ENCODE results near the gene EPHA10.
"Not testable (repeated sequence)": the region's sequence is repeated elsewhere in the genome, so short reads cannot be mapped to it uniquely, and the experiment has no call there.

EPHA10 gene

DNA sequence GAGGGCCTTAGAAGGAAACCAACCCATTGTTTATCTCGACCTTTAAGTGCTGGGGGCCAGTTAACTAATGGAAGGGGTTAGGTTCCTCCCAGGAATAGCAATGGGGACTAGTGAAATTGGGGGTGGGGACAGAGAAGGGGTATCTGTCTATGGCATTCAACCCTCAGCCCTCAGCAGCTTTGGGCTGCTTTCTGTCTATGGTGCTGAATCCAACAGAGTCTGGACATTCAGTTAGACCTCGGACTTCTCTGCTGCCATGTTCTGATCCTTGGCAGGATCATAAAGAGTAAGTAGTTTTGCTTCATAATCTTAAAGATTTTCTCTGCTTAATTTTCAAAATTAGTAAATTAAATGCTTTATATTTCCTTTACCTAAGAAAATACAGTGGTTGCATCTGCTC lies 2.6 kb upstream of the EPHA10 start:
- DNase-seq, result no peak

DNA sequence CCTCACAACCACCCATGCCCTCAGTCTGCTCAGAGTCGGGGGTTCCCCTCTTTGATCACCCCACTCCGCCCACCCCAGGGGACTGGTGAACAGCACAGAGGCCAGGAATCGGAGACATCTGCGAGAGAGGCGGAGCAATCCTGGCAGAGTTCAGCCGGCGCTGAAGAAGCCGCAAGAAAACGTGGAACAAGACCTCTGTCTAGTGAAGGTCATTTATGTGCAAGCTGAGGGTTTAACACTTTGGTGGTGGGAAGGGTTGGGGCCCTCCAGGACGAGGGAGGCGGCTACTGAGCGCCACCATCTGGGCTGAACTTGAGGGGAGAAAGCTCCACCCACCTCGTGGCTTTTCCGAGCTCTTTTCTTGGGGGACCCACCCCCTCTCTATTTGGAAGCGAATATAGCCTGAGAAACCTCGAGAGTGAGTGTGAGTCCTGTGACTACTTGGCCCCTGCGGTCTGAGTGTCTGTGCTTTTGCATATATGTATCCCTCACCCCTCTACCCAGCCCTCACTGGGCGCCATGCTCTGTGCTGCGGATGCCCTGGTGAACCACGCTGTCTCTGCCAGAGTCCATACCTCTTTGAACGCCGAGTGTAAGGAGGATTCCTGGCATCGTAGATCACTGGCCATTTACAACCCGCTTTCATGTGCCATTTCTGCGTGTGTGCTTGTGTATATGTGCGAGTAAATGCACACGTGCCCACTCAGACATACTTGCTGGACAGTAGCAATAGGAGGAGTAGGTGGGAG lies 1.2 kb upstream of the EPHA10 start:
- peak; percentile 20 for DNase-seq

DNA sequence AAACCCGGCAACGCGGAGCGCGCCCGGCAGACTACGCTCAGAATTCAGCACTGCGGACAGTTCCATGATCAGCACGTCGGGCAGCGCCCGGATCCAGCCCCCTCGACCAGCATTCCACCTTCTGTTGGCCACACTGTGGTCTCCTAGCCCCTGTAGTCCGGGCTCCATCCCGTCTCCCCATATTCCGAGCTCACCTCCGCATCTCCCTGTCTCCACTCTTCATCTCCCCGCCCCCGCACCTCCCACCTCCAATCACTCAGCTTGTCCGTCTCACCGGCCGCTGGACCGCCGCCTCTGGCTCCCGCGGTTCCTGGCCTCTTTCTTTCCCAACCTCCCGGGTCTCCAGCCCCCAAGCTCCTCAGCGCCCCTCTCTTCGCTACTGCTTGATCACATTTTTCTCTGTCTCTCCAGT lies 500 bp downstream of the EPHA10 start:
- peak; percentile 40 for DNase-seq

DNA sequence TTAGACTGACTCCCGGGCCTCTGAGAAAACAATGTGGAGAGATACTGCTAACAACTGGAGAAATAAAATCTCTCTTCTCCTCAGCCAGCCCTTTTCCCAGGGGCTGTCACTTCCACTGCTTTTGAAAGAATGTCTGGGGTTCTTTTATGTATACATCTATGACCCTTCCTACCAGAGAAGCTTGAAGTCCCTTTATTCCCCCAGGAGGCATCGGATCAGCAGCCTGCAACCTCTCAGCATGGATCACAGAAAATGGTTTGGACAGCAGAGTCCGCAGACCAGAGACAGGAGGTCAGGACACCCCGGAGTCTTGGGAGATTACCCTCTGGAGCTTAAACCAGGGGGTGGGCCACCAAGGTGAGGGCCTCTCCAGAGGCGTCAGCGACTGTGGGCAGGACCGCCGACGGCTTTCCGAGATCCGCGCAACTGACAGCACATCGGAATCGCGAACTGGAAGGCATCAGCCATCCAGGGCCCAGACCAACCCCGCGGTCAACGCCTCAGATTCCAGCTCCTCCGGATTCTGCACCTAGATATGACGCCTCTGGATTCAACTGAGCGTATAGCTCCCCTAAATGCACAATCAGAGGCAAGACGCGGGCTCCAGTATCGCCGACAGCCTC lies 1.0 kb downstream of the EPHA10 start:
- no peak for DNase-seq

DNA sequence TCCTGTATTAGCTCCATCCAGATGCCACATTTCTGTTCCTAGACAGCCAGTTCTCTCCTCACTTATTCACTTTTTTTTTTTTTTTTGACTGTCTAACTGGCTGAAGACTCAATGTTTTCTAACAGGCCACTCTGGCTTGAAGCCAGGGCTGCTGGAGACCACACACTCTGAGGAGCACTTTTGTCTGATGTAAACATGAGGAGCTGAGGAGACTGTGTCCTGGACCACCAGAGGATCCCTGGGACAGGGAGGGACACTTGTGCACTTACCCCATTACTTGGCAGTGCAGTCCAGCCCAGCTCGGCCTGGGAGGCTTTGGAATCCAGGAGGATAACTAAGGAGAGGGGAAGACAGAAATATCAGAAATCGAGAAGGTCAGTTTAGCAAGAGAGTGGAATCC lies 2.4 kb downstream of the EPHA10 start:
- DNase-seq, result no peak

DNA sequence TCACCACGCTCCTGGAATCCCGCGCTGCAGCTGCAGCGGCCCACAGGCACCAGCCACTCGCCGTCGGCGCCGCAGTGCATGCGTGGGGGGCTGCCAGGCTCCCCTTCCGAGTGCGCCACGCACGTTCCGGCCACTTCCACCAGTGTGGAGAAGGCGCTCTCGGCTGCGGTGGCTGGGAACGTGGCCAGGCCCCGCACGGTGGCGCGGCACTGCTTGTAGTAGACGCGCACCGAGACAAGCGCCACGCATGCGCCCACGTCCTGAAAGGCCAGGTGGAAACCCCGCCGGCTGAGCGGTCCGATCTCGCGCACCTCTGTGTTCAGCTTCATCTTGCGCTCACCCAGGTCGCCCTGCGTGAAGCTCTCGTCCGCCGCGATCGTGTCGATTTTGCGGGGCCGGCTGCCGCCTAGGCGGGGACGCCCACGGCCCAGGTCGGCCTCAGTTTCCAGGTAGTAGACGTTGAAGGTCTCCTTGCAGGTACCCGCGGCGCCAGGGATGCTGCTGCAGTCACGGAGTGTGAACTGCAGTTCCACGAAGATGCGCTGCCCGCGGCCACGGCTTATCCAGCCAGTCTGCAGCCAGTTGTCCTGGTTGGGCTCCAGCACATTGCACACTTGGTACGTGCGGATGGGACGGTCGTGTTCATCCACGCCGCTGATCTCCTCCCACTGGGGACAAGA lies 3.4 kb downstream of the EPHA10 start:
- DNase-seq, result no peak

GRCh38 chr1:37759451-37759850 lies 5.5 kb downstream of the EPHA10 start:
- DNase-seq, result no peak

GRCh38 chr1:37755951-37756560 lies 8.9 kb downstream of the EPHA10 start:
- no peak for DNase-seq

- DNase-seq, result peak; percentile 79
These were observed 9.6 kb downstream of the EPHA10 start for GRCh38 chr1:37755290-37755689.

DNA sequence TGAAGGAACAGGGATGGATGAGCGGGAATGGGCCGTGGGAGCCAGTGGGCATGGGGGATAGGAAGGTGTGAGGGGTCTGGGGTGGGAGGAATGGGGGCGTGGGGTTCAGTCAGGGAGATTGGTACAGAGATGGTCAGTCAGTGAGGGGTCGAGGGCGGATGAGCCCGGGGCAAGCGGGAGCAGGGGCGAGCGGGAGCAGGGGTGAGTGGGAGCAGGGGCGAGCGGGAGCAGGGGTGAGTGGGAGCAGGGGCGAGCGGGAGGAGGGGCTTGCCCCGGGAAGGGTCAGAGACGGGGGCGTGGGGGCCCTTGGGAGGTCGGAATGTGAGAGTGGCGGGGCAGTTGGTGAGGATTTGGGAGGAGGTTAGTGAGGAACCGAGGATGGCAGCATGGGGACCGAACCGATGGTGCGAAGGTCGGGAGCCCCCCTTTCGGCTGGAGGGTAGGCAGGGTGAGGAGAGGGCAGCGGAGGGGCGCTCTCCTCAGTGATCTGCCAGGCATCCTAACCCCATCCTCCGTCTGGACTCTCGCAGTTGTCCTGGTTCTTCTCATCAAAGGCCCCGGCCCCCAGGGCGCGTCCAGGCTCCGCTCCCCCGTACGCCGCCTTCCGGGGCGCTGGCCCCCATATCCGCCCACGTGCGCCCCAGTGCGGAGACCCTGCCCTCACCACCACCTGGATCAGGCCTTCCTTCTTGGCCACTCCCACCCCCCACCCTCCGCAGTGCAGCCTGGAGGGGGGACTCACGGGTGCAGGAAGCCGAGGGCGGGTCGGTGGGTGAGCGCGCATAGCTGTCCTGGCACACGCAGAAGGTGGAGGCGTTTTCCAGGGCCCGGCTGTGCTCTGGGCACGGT lies 11.2 kb downstream of the EPHA10 start:
- no peak for DNase-seq

DNA sequence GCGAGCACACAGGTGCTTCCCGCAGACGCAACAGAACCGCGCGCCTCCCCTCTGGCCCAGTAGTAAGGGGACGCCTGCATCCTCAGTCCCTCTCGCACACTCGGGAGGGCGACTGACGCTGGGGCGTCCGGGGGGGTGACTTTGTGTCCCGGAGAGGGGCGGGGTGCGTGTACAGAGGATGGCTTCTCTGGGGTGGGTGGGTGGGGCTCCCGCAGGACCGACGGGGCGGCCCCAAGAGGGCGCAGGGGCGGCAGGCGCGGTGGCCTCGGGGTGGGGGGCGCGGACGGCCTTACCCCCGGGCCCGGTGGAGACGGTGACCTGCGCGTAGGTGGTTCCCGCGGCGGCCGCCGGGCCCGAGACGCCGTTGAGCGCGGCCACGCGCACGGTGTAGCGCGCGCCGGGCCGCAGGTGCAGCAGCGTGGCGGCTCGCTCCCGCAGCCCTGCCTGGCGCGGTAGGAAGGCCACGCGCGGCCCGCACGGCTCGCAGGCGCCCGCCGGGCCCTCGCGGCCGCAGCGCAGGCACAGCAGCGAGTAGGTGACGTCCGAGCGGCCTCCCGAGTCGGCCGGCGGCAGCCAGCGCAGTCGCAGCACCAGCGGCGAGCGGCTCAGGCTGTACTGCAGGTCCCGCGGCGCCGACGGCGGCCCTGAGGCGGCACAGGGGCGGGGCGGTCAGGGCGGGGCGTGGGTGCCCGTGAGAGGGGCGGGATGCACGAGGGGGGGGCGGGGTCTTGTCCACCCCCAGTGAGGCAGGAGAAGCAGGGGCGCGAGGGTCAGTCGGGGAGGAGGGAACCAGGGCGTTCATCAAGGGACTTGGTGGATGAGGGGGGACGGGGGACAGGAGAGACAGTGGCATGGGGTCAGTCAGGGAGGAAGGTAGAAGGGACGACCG lies 12.1 kb downstream of the EPHA10 start:
- peak; percentile 46 for DNase-seq

GRCh38 chr1:37752213-37752582 lies 12.7 kb downstream of the EPHA10 start:
- DNase-seq, result no peak

- DNase-seq, result no peak
These were observed 16.4 kb downstream of the EPHA10 start for GRCh38 chr1:37748565-37748964.

GRCh38 chr1:37746806-37747205 lies 18.1 kb downstream of the EPHA10 start:
- DNase-seq, result no peak

DNA sequence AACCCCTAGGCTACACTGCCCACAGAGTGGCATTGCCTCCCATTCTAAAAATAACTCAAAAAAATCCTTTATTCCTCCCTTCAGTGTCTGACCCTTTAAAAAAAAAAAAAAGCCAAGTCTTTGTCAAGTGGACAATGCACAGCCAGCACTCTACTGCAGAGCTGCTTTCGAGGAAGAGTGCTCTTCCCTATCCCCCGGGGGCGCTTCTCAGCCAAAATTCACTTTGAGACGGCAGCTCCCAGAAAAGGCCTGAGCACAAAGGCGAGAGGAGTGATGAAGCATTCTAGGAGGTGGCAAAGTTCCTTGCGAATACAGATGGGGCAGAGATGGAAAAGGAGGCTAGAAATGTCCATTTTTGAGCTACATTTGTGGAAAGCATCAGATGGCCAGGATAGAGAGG lies 23.3 kb downstream of the EPHA10 start:
- no peak for DNase-seq

DNA sequence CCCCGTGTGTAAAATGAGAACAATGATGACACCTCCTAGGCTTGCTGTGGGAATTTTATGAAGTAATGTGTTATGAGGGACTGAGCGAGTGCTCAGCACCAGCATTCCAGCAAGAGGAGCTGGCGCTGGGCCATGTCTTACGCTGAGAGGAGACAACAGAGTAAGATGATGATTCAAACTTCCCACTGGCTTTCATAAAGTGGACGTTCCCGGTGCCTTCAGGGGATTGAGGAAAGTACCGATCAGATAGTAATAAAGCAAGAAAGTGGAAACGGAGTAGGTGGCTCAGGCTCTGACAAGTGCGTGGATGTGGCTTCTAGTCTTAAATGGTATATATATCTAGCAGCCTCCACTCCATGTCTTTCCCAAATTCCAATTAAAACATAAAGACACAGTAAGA lies 23.8 kb downstream of the EPHA10 start:
- no peak for DNase-seq

DNA sequence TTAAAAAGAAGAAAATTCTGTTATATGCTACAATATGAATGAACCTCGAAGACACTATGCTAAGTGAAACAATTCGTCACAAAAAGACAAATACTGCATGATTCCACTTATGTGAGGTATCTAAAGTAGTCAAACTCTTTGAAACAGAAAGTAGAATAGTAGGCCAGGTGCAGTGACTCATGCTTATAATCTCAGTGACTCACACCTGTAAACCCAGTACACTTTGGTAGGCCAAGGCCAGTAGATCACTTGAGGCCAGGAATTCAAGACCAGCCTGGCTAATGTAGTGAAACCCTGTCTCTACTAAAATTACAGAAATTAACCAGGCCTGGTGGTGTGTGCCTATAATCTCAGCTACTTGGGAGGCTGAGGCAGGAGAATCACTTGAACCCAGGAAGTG lies 25.7 kb downstream of the EPHA10 start:
- DNase-seq, result peak; percentile 25

GRCh38 chr1:37738619-37739018 lies 26.3 kb downstream of the EPHA10 start:
- DNase-seq, result not testable (repeated sequence)

DNA sequence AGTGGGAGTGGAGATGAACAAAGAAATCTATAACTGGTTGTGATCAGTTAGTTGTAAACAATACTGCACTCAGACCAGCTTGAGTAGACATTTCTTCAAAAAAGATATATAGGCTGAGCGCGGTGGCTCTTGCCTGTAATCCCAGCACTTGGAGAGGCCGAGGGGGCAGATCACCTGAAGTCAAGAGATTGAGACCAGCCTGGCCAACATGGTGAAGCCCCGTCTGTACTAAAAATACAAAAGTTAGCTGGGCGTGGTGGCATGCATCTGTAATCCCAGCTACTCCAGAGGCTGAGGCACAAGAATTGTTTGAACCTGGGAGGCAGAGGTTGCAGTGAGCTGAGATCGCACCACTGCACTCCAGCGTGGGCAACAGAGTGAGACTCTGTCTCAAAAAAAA lies 26.9 kb downstream of the EPHA10 start:
- not testable (repeated sequence) for DNase-seq

DNA sequence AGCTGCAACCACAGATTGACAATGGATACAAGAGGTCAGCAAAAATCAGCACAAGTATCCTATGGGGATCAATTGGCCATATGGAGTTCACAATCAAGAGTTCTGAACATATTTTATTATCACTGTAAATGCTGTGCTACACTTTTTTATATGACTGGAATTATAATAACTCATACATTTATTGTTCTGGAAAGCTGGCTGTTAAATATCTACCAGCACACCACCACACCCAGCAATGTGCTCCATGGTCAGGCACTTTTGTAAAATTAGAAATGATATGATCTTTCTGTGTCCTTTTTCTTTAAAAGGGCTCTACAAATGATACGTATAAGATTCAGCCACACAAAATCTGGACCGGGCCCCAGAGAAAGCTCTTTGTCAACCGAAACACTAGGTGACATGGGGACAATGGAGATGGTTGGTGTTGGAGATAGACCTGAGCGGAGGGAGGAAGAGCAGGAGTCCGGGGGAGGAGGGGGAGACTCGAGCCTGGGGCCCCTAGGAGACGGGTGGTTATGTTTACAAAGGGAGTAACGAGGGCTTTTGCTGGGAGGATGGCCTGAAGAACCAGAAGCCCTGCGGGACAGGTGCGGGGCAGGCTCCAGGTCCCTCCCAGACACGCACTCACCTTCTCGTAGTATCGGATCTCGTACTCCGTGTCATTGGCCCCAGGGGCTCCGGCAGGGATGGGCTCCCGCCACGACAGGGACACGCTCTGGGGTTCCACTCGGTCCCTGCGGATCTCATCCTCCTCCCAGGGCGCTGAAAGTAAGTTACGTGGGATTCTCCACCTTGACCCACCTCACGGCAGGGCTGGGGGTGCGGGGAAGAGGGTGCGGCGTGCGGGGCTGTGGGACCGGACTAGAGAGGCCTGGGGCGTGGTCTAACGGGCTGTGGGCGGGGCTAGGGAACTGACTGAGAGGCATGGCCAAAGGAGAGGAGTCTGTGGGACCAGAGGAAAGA lies 30.0 kb downstream of the EPHA10 start:
- no peak for DNase-seq

All from activated CD4-positive, alpha-beta T cell treated with anti-CD3 and anti-CD28 coated beads, Interleukin-2, amount 50 U/mL, for 16 hours (primary cell).